ENCODE results near the gene RNF224. TPM values are rescaled to one million over a fixed set of nuclear protein-coding genes. Genes with fewer than 3 reads are reported as not detected.

Gene RNF224
- total and polyA plus RNA-seq, 4 donors = not detected

DNA sequence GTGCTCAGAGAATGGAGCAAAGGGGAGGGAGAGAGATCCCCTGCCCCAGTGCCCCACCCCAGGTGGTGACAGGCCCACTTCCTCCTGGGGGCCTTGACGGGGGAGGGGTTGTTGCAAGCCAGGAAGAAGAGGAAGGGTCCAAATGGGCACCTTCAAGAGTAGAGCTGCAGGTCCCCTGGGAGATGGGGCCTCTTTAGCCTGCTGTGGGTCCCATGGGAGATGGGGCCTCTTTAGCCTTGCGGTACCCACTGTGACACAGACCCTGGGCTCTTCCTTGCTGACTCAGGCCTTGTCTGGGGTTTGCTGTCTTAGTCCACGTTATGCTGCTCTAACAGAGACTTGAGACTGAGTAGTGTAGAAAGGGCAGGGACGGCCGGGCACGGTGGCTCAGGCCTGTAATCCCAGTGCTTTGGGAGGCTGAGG lies 40.6 kb downstream of the RNF224 start:
- TF ChIP-seq JUND (IDR thresholded peaks at IDR 0.05) = no peak
- TF ChIP-seq EGR1 (IDR thresholded peaks at IDR 0.05; ENCODE audit: low read depth in 2 of 2) = no peak
- TF ChIP-seq SP1 (IDR thresholded peaks at IDR 0.05) = no peak
- no peak for TF ChIP-seq RXRA (IDR thresholded peaks at IDR 0.05)
- TF ChIP-seq REST (IDR thresholded peaks at IDR 0.05) = no peak
- TF ChIP-seq, protein P1, sequence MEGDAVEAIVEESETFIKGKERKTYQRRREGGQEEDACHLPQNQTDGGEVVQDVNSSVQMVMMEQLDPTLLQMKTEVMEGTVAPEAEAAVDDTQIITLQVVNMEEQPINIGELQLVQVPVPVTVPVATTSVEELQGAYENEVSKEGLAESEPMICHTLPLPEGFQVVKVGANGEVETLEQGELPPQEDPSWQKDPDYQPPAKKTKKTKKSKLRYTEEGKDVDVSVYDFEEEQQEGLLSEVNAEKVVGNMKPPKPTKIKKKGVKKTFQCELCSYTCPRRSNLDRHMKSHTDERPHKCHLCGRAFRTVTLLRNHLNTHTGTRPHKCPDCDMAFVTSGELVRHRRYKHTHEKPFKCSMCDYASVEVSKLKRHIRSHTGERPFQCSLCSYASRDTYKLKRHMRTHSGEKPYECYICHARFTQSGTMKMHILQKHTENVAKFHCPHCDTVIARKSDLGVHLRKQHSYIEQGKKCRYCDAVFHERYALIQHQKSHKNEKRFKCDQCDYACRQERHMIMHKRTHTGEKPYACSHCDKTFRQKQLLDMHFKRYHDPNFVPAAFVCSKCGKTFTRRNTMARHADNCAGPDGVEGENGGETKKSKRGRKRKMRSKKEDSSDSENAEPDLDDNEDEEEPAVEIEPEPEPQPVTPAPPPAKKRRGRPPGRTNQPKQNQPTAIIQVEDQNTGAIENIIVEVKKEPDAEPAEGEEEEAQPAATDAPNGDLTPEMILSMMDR (IDR thresholded peaks at IDR 0.05; ENCODE audit: low read depth, low read length, missing input control) = no peak
- no peak for TF ChIP-seq ATF3 (IDR thresholded peaks at IDR 0.05)
- TF ChIP-seq YY1 (IDR thresholded peaks at IDR 0.05) = no peak
- peaks cover 9 to 40% (median 24%) of the 10 kb centered on the region in 4 donors for H3K4me1 ChIP-seq (ENCODE audit: control insufficient read depth in 4 of 4, insufficient read depth in 4 of 4, low read length in 3 of 4)
- WGBS = 81% methylated on average over 6 of the region's 6 CpGs
- no peak overlapping the region for H3K4me3 ChIP-seq (ENCODE audit: low read depth in 1 of 3, low read length in 3 of 3)
- H3K27me3 ChIP-seq (ENCODE audit: control insufficient read depth in 4 of 4, insufficient read depth in 4 of 4, low read length in 3 of 4) = no peaks in the 10 kb centered on the region
- peaks cover 5 to 17% (median 14%) of the 10 kb centered on the region in 4 donors for H3K36me3 ChIP-seq (ENCODE audit: control insufficient read depth in 4 of 4, insufficient read depth in 3 of 4, low read depth in 1 of 4, low read length in 3 of 4)
- no peak for DNase-seq (ENCODE audit: low spot score)
- H3K9ac ChIP-seq (ENCODE audit: low read depth in 1 of 2, low read length in 2 of 2) = no peak overlapping the region
- peak overlapping the region; percentile 19 to 32 for H3K27ac ChIP-seq (ENCODE audit: low read depth in 1 of 2, low read length in 2 of 2)
- no peaks in the 10 kb centered on the region for H3K9me3 ChIP-seq (ENCODE audit: control insufficient read depth in 4 of 4, low read length in 3 of 4)

DNA sequence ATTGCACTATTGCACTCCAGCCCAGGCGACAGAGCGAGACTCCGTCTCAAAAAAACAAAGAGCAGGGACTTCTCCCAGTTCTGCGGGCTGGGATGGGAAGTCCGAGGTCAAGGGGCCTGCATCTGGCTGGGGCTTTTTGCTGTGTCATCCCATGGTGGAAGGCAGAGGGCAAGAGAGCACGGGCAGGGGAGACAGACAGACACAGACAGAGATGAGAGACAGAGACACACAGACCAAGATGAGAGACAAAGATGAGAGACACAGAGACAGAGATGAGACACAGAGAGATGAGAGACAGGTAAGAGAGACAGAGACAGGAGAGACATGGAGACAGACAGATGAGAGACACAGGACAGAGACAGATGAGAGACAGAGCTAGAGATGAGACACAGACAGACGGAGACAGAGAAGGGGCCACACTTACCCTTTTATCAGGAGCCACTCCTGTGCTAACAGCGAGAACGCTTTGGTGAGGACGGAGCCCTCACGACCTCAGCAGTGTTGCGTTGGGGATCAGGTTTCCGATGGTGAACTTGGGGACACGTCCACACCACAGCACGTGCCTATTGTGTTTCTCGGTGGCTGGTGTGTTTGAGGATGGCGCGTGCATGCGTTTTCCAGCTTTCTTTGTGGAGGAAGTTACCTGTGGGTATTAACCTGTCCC lies 41.4 kb downstream of the RNF224 start:
- Histone ChIP-seq H3K4me3 (ENCODE audit: low read depth in 1 of 3, low read length in 3 of 3) (peak overlapping the region in 1 of 3 donors; percentile 12), H3K27me3 (ENCODE audit: control insufficient read depth in 4 of 4, insufficient read depth in 4 of 4, low read length in 3 of 4) (no peaks in the 10 kb centered on the region), H3K36me3 (ENCODE audit: control insufficient read depth in 4 of 4, insufficient read depth in 3 of 4, low read depth in 1 of 4, low read length in 3 of 4) (peaks cover 2 to 18% (median 13%) of the 10 kb centered on the region in 4 donors), H3K9ac (ENCODE audit: low read depth in 1 of 2, low read length in 2 of 2) (no peak overlapping the region), H3K9me3 (ENCODE audit: control insufficient read depth in 4 of 4, low read length in 3 of 4) (no peaks in the 10 kb centered on the region), H3K27ac (ENCODE audit: low read depth in 1 of 2, low read length in 2 of 2) (peak overlapping the region; percentile 59 to 69), H3K4me1 (ENCODE audit: control insufficient read depth in 4 of 4, insufficient read depth in 4 of 4, low read length in 3 of 4) (peaks cover 9 to 39% (median 23%) of the 10 kb centered on the region in 4 donors)
- no peak for DNase-seq (ENCODE audit: low spot score)
- TF ChIP-seq RXRA (IDR thresholded peaks at IDR 0.05) = peak in 1 of 2 donors; percentile 14
- TF ChIP-seq SP1 (IDR thresholded peaks at IDR 0.05) = peak; percentile 6
- TF ChIP-seq TAF1 (conservative IDR thresholded peaks at IDR 0.05) = no peak
- peak; percentile 95 for TF ChIP-seq NR2F2 (IDR thresholded peaks at IDR 0.05)
- TF ChIP-seq REST (IDR thresholded peaks at IDR 0.05) = no peak
- 66% methylated on average over 19 of the region's 19 CpGs for WGBS
